ENCODE results near the gene CDC42EP3. TPM values are rescaled to one million over a fixed set of nuclear protein-coding genes. Genes with fewer than 3 reads are reported as not detected.

The CDC42EP3 gene
- total RNA-seq, 3 donors from 2014 or later = 19.5 to 35.7 (median 35.7) TPM

DNA sequence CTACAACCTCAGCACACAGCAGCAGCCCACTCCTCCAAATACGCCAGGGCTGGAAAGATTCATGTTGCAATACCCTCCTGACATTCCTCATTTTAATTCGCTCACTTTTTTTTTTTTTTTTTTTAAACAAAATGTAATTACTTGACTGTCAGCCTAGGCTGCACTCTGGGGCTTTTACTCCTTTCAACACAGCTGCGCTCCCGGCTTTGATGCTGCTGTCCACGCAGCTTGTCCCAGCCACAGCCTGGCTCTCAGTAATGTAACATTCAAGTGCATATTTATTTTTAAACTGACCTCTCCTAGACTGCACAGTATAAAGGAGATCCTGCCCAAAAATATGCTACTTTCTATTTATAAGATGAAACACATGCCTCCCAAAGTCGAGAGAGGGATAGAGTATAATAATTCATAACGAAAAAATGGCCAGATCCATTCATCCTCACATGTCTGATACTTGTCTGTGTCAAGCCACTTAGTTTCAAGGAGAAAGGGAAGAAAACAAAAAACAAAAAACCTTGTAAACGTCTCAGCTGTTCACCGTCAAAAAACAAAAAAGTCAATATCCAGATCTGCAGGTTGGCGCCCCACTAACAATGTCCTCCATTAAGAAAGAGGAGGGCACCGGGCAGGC is 949 bp downstream of the CDC42EP3 start:
- no peak for DNase-seq (ENCODE audit: low spot score in 2 of 2)
- intact Hi-C loops (cut with DNase I; ENCODE audit: low total_unique reads) = no loop called here

DNA sequence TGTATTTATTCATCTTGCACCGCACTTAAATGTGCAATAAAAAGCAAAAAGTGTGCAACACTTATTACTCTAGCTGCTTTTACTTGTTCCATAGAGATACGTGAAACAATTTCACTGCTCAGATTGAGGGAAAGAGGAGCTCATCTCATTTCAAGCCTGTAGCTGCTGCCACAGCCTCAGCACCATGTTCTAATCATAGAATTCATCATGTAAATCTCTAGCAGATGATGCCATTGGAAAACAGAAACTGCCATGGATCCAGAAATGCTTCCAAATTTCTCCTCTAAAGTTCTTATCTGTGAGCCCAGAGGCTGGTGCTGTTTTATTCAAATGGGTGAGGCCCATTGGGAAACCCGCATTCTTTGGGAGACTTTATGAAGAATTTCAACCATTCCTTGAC is 2.0 kb downstream of the CDC42EP3 start:
- intact Hi-C loops (cut with DNase I; ENCODE audit: low total_unique reads) = no loop called here
- H3K4me3 ChIP-seq = peak overlapping the region; percentile 82 to 88 (median 84)
- TF ChIP-seq CTCF (IDR thresholded peaks at IDR 0.05) (no peak), POLR2A (IDR thresholded peaks at IDR 0.05) (no peak)
- no peak for DNase-seq (ENCODE audit: low spot score in 2 of 2)
- H3K36me3 ChIP-seq = no peaks in the 10 kb centered on the region
- H3K27me3 ChIP-seq = no peaks in the 10 kb centered on the region
- H3K9me3 ChIP-seq = no peaks in the 10 kb centered on the region
- H3K4me1 ChIP-seq = no peaks in the 10 kb centered on the region
- H3K27ac ChIP-seq = no peak overlapping the region

More for the DNA sequence above, 949 bp downstream of the CDC42EP3 start:
- TF ChIP-seq POLR2A (IDR thresholded peaks at IDR 0.05) (no peak), POLR2AphosphoS5 (IDR thresholded peaks at IDR 0.05) (no peak), CTCF (IDR thresholded peaks at IDR 0.05) (no peak)
- H3K4me1 ChIP-seq = no peaks in the 10 kb centered on the region
- H3K4me3 ChIP-seq = peak overlapping the region; percentile 82 to 88 (median 84)
- H3K36me3 ChIP-seq = no peaks in the 10 kb centered on the region
- no peaks in the 10 kb centered on the region for H3K9me3 ChIP-seq
- H3K27ac ChIP-seq = peak overlapping the region; percentile 93 to 94
- no peaks in the 10 kb centered on the region for H3K27me3 ChIP-seq

DNA sequence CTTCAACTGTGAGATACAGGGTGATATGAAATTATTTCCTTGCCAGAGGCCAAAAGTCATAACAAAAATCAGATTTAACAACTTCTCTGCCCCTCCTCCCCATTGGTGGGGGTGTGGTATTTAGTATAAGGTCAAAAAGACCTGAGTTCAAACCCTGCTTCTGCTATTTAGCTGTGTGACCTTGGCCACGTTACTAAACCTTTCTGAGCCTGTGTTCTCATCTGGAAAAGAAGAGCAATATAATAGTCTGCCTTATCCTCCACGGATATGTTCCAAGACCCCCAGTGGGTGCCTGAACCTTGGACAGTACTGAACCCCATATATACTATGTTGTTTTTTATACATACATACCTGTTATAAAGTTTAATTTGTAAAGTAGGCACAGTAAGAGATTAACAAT is 3.7 kb downstream of the CDC42EP3 start:
- TF ChIP-seq POLR2AphosphoS5 (IDR thresholded peaks at IDR 0.05) = no peak
- TF ChIP-seq POLR2A (IDR thresholded peaks at IDR 0.05) = no peak
- no peak for TF ChIP-seq CTCF (IDR thresholded peaks at IDR 0.05)
- Histone ChIP-seq H3K9me3 (no peaks in the 10 kb centered on the region), H3K4me1 (no peaks in the 10 kb centered on the region), H3K27me3 (no peaks in the 10 kb centered on the region), H3K27ac (no peak overlapping the region), H3K4me3 (peak overlapping the region in 1 of 3 donors; percentile 36), H3K36me3 (no peaks in the 10 kb centered on the region)
- intact Hi-C loops (cut with DNase I; ENCODE audit: low total_unique reads) = no loop called here
- DNase-seq (ENCODE audit: low spot score in 2 of 2) = no peak

- H3K27me3 ChIP-seq = no peaks in the 10 kb centered on the region
- no peaks in the 10 kb centered on the region for H3K9me3 ChIP-seq
- TF ChIP-seq CTCF (IDR thresholded peaks at IDR 0.05) = no peak
- TF ChIP-seq POLR2A (IDR thresholded peaks at IDR 0.05) = no peak
- no peak for TF ChIP-seq POLR2AphosphoS5 (IDR thresholded peaks at IDR 0.05)
- intact Hi-C loops (cut with DNase I; ENCODE audit: low total_unique reads) = no loop called here
- H3K27ac ChIP-seq = no peak overlapping the region
- H3K4me3 ChIP-seq = peak overlapping the region in 1 of 3 donors; percentile 36
- DNase-seq (ENCODE audit: low spot score in 2 of 2) = no peak
- H3K36me3 ChIP-seq = no peaks in the 10 kb centered on the region
- no peaks in the 10 kb centered on the region for H3K4me1 ChIP-seq
Observed at GRCh38 chr2:37666772-37667171, 4.7 kb downstream of the CDC42EP3 start.

GRCh38 chr2:37665604-37666362 is 5.7 kb downstream of the CDC42EP3 start:
- Histone ChIP-seq H3K27me3 (no peaks in the 10 kb centered on the region), H3K4me3 (no peak overlapping the region), H3K36me3 (no peaks in the 10 kb centered on the region), H3K4me1 (no peaks in the 10 kb centered on the region), H3K9me3 (no peaks in the 10 kb centered on the region), H3K27ac (no peak overlapping the region)
- no peak for TF ChIP-seq POLR2AphosphoS5 (IDR thresholded peaks at IDR 0.05)
- TF ChIP-seq CTCF (IDR thresholded peaks at IDR 0.05) = no peak
- TF ChIP-seq POLR2A (IDR thresholded peaks at IDR 0.05) = no peak
- no peak for DNase-seq (ENCODE audit: low spot score in 2 of 2)
- intact Hi-C loops (cut with DNase I; ENCODE audit: low total_unique reads) = no loop called here
